ENCODE results near the gene PTAFR.

DNA sequence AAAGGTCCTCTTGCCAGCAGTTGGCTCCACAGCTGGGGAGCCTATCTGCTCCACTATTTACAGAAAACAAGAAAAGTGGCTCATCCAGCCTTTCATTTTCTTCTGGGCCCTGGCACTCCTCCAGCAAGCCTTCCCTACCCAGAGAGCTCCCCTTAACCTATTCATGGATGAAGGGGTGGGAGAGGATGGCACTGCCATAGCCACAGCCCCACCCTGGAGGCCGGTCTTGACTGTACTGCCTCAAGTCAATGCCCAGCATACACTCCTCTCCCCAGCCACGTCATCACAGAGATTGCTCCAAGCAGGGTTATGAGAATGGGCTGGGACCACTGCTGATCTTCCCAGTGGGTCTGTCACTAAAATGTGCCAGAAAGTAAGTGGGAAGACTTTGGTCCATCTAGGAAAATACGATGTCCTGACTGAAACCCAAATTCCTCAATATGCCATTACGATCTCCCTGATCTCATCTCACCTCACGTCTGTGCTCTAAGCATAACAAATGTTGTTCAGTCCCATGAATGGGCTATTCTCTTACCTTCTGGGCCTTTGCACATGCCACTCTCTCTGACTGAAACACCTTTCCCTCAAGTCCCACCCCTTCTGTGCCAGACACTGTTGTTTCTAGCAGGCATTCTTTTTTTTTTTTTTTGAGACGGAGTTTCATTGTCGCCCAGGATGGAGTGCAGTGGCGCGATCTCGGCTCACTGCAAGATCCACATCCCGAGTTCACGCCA, 21.4 kb upstream of the PTAFR start:
- TF ChIP-seq RARB (CRISPR knock-in tag; IDR thresholded peaks at IDR 0.05) (no peak), ZNF565 (CRISPR knock-in tag; conservative IDR thresholded peaks at IDR 0.05; ENCODE audit: low read depth) (no peak), TOX (CRISPR knock-in tag; IDR thresholded peaks at IDR 0.05; ENCODE audit: borderline replicate concordance) (no peak), ZFP30 (CRISPR knock-in tag; IDR thresholded peaks at IDR 0.05) (no peak), CSDC2 (CRISPR knock-in tag; IDR thresholded peaks at IDR 0.05) (no peak), ZNF8 (CRISPR knock-in tag; IDR thresholded peaks at IDR 0.05) (no peak)
- TF ChIP-seq, protein P1, sequence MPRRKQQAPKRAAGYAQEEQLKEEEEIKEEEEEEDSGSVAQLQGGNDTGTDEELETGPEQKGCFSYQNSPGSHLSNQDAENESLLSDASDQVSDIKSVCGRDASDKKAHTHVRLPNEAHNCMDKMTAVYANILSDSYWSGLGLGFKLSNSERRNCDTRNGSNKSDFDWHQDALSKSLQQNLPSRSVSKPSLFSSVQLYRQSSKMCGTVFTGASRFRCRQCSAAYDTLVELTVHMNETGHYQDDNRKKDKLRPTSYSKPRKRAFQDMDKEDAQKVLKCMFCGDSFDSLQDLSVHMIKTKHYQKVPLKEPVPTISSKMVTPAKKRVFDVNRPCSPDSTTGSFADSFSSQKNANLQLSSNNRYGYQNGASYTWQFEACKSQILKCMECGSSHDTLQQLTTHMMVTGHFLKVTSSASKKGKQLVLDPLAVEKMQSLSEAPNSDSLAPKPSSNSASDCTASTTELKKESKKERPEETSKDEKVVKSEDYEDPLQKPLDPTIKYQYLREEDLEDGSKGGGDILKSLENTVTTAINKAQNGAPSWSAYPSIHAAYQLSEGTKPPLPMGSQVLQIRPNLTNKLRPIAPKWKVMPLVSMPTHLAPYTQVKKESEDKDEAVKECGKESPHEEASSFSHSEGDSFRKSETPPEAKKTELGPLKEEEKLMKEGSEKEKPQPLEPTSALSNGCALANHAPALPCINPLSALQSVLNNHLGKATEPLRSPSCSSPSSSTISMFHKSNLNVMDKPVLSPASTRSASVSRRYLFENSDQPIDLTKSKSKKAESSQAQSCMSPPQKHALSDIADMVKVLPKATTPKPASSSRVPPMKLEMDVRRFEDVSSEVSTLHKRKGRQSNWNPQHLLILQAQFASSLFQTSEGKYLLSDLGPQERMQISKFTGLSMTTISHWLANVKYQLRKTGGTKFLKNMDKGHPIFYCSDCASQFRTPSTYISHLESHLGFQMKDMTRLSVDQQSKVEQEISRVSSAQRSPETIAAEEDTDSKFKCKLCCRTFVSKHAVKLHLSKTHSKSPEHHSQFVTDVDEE (CRISPR knock-in tag; IDR thresholded peaks at IDR 0.05) = no peak
- TF ChIP-seq, protein P2, sequence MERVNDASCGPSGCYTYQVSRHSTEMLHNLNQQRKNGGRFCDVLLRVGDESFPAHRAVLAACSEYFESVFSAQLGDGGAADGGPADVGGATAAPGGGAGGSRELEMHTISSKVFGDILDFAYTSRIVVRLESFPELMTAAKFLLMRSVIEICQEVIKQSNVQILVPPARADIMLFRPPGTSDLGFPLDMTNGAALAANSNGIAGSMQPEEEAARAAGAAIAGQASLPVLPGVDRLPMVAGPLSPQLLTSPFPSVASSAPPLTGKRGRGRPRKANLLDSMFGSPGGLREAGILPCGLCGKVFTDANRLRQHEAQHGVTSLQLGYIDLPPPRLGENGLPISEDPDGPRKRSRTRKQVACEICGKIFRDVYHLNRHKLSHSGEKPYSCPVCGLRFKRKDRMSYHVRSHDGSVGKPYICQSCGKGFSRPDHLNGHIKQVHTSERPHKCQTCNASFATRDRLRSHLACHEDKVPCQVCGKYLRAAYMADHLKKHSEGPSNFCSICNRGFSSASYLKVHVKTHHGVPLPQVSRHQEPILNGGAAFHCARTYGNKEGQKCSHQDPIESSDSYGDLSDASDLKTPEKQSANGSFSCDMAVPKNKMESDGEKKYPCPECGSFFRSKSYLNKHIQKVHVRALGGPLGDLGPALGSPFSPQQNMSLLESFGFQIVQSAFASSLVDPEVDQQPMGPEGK (CRISPR knock-in tag; IDR thresholded peaks at IDR 0.05; ENCODE audit: borderline replicate concordance) = no peak

Data from SK-N-SH treated with all-trans-retinoic acid at 6 μM for 48 hours (cell line).